ENCODE results near the gene SOX13.

The SOX13 gene

GRCh38 chr1:204154568-204155255 lies 81.8 kb downstream of the SOX13 start:
- DNase-seq: no peak

GRCh38 chr1:204155881-204156280 lies 83.0 kb downstream of the SOX13 start:
- no peak for DNase-seq

GRCh38 chr1:204157962-204158361 lies 85.0 kb downstream of the SOX13 start:
- no peak for DNase-seq

GRCh38 chr1:204161609-204162493 lies 88.9 kb downstream of the SOX13 start:
- no peak for DNase-seq

GRCh38 chr1:204162494-204163074 lies 89.7 kb downstream of the SOX13 start:
- DNase-seq: peak; percentile 74

GRCh38 chr1:204166219-204166618 lies 93.3 kb downstream of the SOX13 start, which contains the start of gene REN:
REN (minus strand) TSS chr1:204166337; CDS start chr1:204166293, 44 bp downstream.
- no peak for DNase-seq

GRCh38 chr1:204167730-204168129 lies 94.8 kb downstream of the SOX13 start:
- no peak for DNase-seq

GRCh38 chr1:204169858-204170257 lies 96.9 kb downstream of the SOX13 start:
- no peak for DNase-seq

- no peak for DNase-seq
These were observed 97.7 kb downstream of the SOX13 start for GRCh38 chr1:204170494-204171155.

GRCh38 chr1:204171751-204172178 lies 98.8 kb downstream of the SOX13 start:
- no peak for DNase-seq

GRCh38 chr1:204172404-204173029 lies 99.6 kb downstream of the SOX13 start:
- DNase-seq: no peak

GRCh38 chr1:204174958-204175357 lies 102.0 kb downstream of the SOX13 start:
- no peak for DNase-seq

- DNase-seq: no peak
These were observed 103.1 kb downstream of the SOX13 start for GRCh38 chr1:204176049-204176448.

- no peak for DNase-seq
These were observed 104.2 kb downstream of the SOX13 start for GRCh38 chr1:204177133-204177532.
